K562 (cell line): Measurements from ENCODE around the gene SEC24B. TPM values are rescaled to one million over a fixed set of nuclear protein-coding genes. Genes with fewer than 3 reads are reported as not detected.
A peak's percentile ranks its signal among the peaks of the same experiment; 100 is the strongest.

ENCODE experiments used
- ATAC-seq: fragments of 200-7000 bp; cut with Tn5 transposase; 3 replicates; pipeline ENCODE4 v1.9.1; 2020; ENCODE audit warnings: moderate library complexity
- BruUV-seq: library from RNA; stranded (reverse); fragments of 400-500 nt; replicated peaks from 2 replicates; lab custom pipeline; 2021; lab: Mats Ljungman, UMichigan
- CTCF ChIA-PET: fragments of 300-600 bp; formaldehyde crosslinking; extraction: SDS; loops from one replicate; lab custom pipeline; 2021; ENCODE audit warnings: low intra/inter-chr PET ratio; lab: Yijun Ruan, JAX
- POLR2A ChIA-PET: fragments of 300-600, 350-650 bp; sonication (Branson Sonifier 250); formaldehyde crosslinking; extraction: SDS; loops from one replicate; lab custom pipeline; 2021; ENCODE audit warnings: antibody characterized with exemption, inconsistent platforms; lab: Yijun Ruan, JAX
- DNase-seq, 4 experiments: peaks; one replicate each; pipeline versions ENCODE4 v3.0.0 to v3.0.0-alpha.2; 2011 to 2018; ENCODE audit warnings: low spot score in 3 of 4, mixed read lengths in 3 of 4; ENCODE audit errors: extremely low read depth in 1 of 4
- FAIRE-seq: peaks from 2 replicates; lab custom pipeline; 2011; peaks lifted over from hg19 to GRCh38; lab: Jason Lieb, UNC
- H2AFZ ChIP-seq: 2 replicates; pipeline ENCODE4 v1.6.0; 2011; ENCODE audit warnings: low read depth, low read length, control low read depth, inconsistent platforms
- H3K27ac ChIP-seq: fragments of 200-600 bp; 3 replicates; pipeline ENCODE4 v1.8.0; 2011; ENCODE audit warnings: low read depth, mild to moderate bottlenecking, control low read depth, inconsistent platforms, low read length, moderate library complexity, mixed read lengths; ENCODE audit errors: extremely low read depth
- H3K27me3 ChIP-seq, 2 experiments: fragments of 300-600 bp in 1 of 2; 2 replicates in 1 of 2; 3 replicates in 1 of 2; pipeline versions ENCODE4 v1.6.0 to v1.8.0; 2011; ENCODE audit warnings: inconsistent platforms in 2 of 2, low read length in 2 of 2, mild to moderate bottlenecking in 1 of 2, mixed read lengths in 1 of 2, moderate library complexity in 1 of 2; ENCODE audit not compliant: control insufficient read depth in 2 of 2, insufficient read depth in 2 of 2
- H3K36me3 ChIP-seq: fragments of 300-600 bp; 3 replicates; pipeline ENCODE4 v1.8.0; 2011; ENCODE audit warnings: mild to moderate bottlenecking, low read length, inconsistent platforms; ENCODE audit not compliant: control insufficient read depth, insufficient read depth
- H3K4me1 ChIP-seq, 2 experiments: fragments of 200-600 bp in 1 of 2; replicated peaks in 1 of 2; 2 replicates in 1 of 2; 3 replicates in 1 of 2; pipeline versions ENCODE4 v1.5.1 to v1.8.0; 2011; ENCODE audit warnings: inconsistent platforms in 2 of 2, low read length in 2 of 2, mild to moderate bottlenecking in 1 of 2, mixed read lengths in 1 of 2, moderate library complexity in 1 of 2; ENCODE audit not compliant: control insufficient read depth in 2 of 2, insufficient read depth in 2 of 2
- H3K4me2 ChIP-seq: 2 replicates; pipeline ENCODE4 v1.6.1; 2011; ENCODE audit warnings: low read length, control low read depth, inconsistent platforms, mixed read lengths; ENCODE audit not compliant: insufficient read depth
- H3K4me3 ChIP-seq: fragments of 200-600 bp; sonication (generic), shearing (Covaris generic); 2 replicates; pipeline ENCODE4 v1.5.1; 2016; ENCODE audit warnings: control low read depth, inconsistent platforms
- H3K79me2 ChIP-seq: fragments of 200-600 bp; 3 replicates; pipeline ENCODE4 v1.8.0; 2011; ENCODE audit warnings: low read length, inconsistent platforms; ENCODE audit not compliant: control insufficient read depth, insufficient read depth
- H3K9ac ChIP-seq, 2 experiments: 2 replicates each; pipeline versions ENCODE4 v1.6.0 to v1.6.1; 2011; ENCODE audit warnings: low read depth in 2 of 2, low read length in 2 of 2, control low read depth in 1 of 2, inconsistent platforms in 1 of 2, mild to moderate bottlenecking in 1 of 2, mixed read lengths in 1 of 2; ENCODE audit not compliant: insufficient read depth in 1 of 2
- H3K9me1 ChIP-seq: one replicate; pipeline ENCODE4 v1.6.0; 2011; ENCODE audit warnings: inconsistent platforms, mild to moderate bottlenecking, low read length, moderate library complexity; ENCODE audit not compliant: control insufficient read depth, insufficient read depth
- H3K9me3 ChIP-seq: replicated peaks from 2 replicates; pipeline ENCODE4 v1.5.1; 2011; ENCODE audit warnings: low read depth, low read length, inconsistent platforms; ENCODE audit not compliant: control insufficient read depth, insufficient read depth
- H4K20me1 ChIP-seq: replicated peaks from 2 replicates; pipeline ENCODE4 v1.6.1; 2011; ENCODE audit warnings: low read length, inconsistent platforms, mixed read lengths; ENCODE audit not compliant: control insufficient read depth, insufficient read depth
- BRF1 ChIP-seq: IDR thresholded peaks from 3 replicates; pipeline ENCODE4 v1.6.1; 2011; ENCODE audit warnings: borderline replicate concordance, mild to moderate bottlenecking; ENCODE audit not compliant: insufficient read length; ENCODE audit errors: extremely low read depth
- ESRRA ChIP-seq: fragments of 450-650 bp; IDR thresholded peaks from 2 replicates; pipeline ENCODE4 v1.6.1; 2014; ENCODE audit warnings: low read depth, mild to moderate bottlenecking, moderate library complexity, borderline replicate concordance
- HDAC3 ChIP-seq: fragments of 450-650 bp; IDR thresholded peaks from 2 replicates; pipeline ENCODE4 v1.6.1; 2018; ENCODE audit warnings: borderline replicate concordance, mild to moderate bottlenecking, moderate library complexity; ENCODE audit not compliant: partially characterized antibody
- MAZ ChIP-seq, 2 experiments: fragments of 450-650 bp in 1 of 2; sonication (generic) in 1 of 2; formaldehyde crosslinking; IDR thresholded peaks in 1 of 2; conservative IDR thresholded peaks in 1 of 2; 2 replicates each; pipeline versions ENCODE4 v1.4.0 to v1.5.0; 2020; ENCODE audit warnings: mild to moderate bottlenecking in 1 of 2, missing genetic modification reagents in 1 of 2
- NFIX ChIP-seq: fragments of 250-450 bp; sonication (Bioruptor Pico); IDR thresholded peaks from 2 replicates; pipeline ENCODE4 v1.4.0; 2020; ENCODE audit warnings: low read depth, mild to moderate bottlenecking, moderate library complexity
- RFX7 ChIP-seq: fragments of 250-450 bp; sonication (Bioruptor Pico); IDR thresholded peaks from 2 replicates; pipeline ENCODE4 v1.5.1; 2021; ENCODE audit warnings: mild to moderate bottlenecking
- RUNX1 ChIP-seq: sonication (generic); IDR thresholded peaks from 2 replicates; pipeline ENCODE4 v1.6.1; 2016; ENCODE audit warnings: antibody characterized with exemption, low read depth
- STAT5B ChIP-seq: fragments of 250-450 bp; sonication (Bioruptor Pico); IDR thresholded peaks from 2 replicates; pipeline ENCODE4 v1.8.0; 2021; ENCODE audit warnings: mild to moderate bottlenecking, inconsistent platforms
- ZNF75A ChIP-seq: fragments of 450-650 bp; formaldehyde crosslinking; IDR thresholded peaks from 2 replicates; pipeline ENCODE4 v1.4.0; 2020; ENCODE audit warnings: mild to moderate bottlenecking
- whole genome bisulfite sequencing: fragments of 100-300 bp; shearing (Covaris generic); methylation state at CpG from one replicate; pipeline ENCODE4 v1.1.6; 2016; ENCODE audit warnings: low coverage, mixed read lengths; ENCODE audit not compliant: insufficient coverage; ENCODE audit errors: missing lambda C conversion rate; 5-methylcytosine and 5-hydroxymethylcytosine counted together
- in situ Hi-C: fragments of 300-500 bp; cut with MboI; formaldehyde crosslinking; loops from 4 replicates; pipeline ENCODE4 v1.15.0; 2018; ENCODE audit warnings: inconsistent platforms, mixed read lengths
- intact Hi-C: fragments of 100-400 bp; cut with micrococcal nuclease; formaldehyde crosslinking; loops from 2 replicates; pipeline ENCODE4 v1.14.2; 2022
- polyA plus RNA-seq, 8 experiments: library from polyadenylated mRNA; depleted of rRNA in 4 of 8; stranded (reverse) in 5 of 8; unstranded in 3 of 8; fragments of >200 nt; fragmentation: Nextera tagmentation in 2 of 8; fragmentation: Illumina TruSeq in 1 of 8; extraction: Ambion mirVana in 2 of 8; extraction: Trizol in 1 of 8; gene quantifications; 2 replicates each; pipeline versions ENCODE4 v1.2.1 to v1.2.3, GENCODE V29; 2011 to 2014; ENCODE audit warnings: inconsistent platforms in 1 of 8, missing spikeins in 1 of 8
- total RNA-seq, 7 experiments: library from RNA; depleted of rRNA in 6 of 7; stranded (reverse); fragments of >200 nt in 6 of 7; fragmentation: Illumina TruSeq in 2 of 7; extraction: Trizol in 2 of 7; gene quantifications; 2 replicates each; pipeline versions ENCODE4 v1.2.1 to v1.2.3, GENCODE V29; 2011 to 2021; ENCODE audit warnings: low replicate concordance in 1 of 7
- TF ChIP-seq, protein P1 (sequence below): fragments of 150-350 bp; conservative IDR thresholded peaks from 2 replicates; pipeline ENCODE4 v1.6.1; 2014; ENCODE audit warnings: low read length
- TF ChIP-seq, protein P2 (sequence below): sonication (generic); formaldehyde crosslinking; IDR thresholded peaks from 2 replicates; pipeline ENCODE4 v1.8.1; 2022; ENCODE audit warnings: missing genetic modification reagents
- TF ChIP-seq, protein P3 (sequence below): fragments of 450-650 bp; IDR thresholded peaks from 2 replicates; pipeline ENCODE4 v1.6.1; 2017; ENCODE audit warnings: antibody characterized with exemption
- TF ChIP-seq, protein P4 (sequence below): sonication (generic); formaldehyde crosslinking; IDR thresholded peaks from 2 replicates; pipeline ENCODE4 v1.8.0; 2022; ENCODE audit warnings: mild to moderate bottlenecking, missing genetic modification reagents

The SEC24B gene
- total and polyA plus RNA-seq, 9 of the 15 experiments (the other 6 are each of a cell fraction or from before 2014, with no cell fraction given), result 6.3 to 46.4 (median 17.1) TPM

DNA sequence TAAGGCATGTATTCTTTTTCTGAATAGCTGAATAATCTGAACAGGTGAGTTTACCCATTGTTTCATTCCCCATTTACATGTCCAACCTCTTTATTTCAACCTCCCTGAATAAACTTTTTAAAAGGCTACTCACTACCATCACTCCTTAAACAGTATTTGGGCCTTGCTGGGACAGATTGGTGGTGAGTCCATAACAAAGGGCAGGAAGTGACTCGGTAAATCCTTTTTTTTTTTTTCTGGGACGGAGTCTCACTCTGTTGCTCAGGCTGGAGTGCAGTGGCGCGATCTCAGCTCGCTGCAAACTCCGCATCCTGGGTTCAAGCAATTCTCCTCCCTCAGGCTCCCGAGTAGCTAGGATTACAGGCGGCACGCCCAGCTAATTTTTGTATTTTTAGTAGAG is 23.4 kb upstream of the SEC24B start (continued):
- TF ChIP-seq, protein P1, sequence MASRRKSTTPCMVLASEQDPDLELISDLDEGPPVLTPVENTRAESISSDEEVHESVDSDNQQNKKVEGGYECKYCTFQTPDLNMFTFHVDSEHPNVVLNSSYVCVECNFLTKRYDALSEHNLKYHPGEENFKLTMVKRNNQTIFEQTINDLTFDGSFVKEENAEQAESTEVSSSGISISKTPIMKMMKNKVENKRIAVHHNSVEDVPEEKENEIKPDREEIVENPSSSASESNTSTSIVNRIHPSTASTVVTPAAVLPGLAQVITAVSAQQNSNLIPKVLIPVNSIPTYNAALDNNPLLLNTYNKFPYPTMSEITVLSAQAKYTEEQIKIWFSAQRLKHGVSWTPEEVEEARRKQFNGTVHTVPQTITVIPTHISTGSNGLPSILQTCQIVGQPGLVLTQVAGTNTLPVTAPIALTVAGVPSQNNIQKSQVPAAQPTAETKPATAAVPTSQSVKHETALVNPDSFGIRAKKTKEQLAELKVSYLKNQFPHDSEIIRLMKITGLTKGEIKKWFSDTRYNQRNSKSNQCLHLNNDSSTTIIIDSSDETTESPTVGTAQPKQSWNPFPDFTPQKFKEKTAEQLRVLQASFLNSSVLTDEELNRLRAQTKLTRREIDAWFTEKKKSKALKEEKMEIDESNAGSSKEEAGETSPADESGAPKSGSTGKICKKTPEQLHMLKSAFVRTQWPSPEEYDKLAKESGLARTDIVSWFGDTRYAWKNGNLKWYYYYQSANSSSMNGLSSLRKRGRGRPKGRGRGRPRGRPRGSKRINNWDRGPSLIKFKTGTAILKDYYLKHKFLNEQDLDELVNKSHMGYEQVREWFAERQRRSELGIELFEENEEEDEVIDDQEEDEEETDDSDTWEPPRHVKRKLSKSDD, result no peak
- TF ChIP-seq STAT5B (CRISPR knock-in tag), result no peak

DNA sequence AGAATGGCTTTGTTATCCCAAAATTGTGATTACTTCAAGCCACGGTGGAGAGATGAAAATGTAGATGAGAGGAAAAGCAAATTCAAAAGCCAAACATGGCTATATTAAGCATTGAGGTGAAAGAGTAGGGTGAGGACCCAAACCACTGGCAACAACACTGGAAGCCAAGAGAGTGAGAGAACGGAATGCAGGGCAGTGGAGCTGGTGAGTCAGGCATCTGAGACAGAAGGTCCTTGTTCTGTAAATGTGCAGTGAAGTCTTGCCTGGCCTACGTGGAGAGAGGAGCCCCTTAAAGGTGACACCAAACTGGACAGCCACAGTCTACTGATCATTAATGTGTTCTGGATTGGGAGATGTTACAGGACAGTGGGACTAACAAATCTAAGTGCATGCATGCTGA is 22.8 kb upstream of the SEC24B start:
- Histone ChIP-seq H3K4me1 (no peaks in the 10 kb centered on the region), H3K9me3 (no peaks in the 10 kb centered on the region), H4K20me1 (no peaks in the 10 kb centered on the region), H3K9ac (no peak overlapping the region), H3K79me2 (no peaks in the 10 kb centered on the region), H3K4me2 (no peak overlapping the region), H3K4me3 (no peak overlapping the region), H2AFZ (no peak overlapping the region), H3K27ac (no peak overlapping the region), H3K27me3 (peaks cover 0 to 4% of the 10 kb centered on the region in 2 experiments; a peak in 1 of 5 replicates), H3K36me3 (no peaks in the 10 kb centered on the region), H3K9me1 (no peaks in the 10 kb centered on the region)
- intact Hi-C loops (no loop called here), in situ Hi-C loops (loop anchor here (25.0 kb wide), 1 partner anchor 1102 kb away; no protein-coding TSS in a partner anchor)
- 14% methylated on average over 3 of the region's 3 CpGs for whole genome bisulfite sequencing
- ChIA-PET CTCF (no interaction called here), POLR2A (no interaction called here)
- BruUV-seq, result no TSS peak
- FAIRE-seq (peak; percentile 32), DNase-seq (no peak), ATAC-seq (no peak)
- TF ChIP-seq HDAC3 (no peak), BRF1 (no peak), ZNF75A (CRISPR knock-in tag) (no peak), MAZ (CRISPR knock-in tag; conservative IDR thresholded peaks at IDR 0.05 in 1 of 2, IDR thresholded peaks at IDR 0.05 in 1 of 2) (no peak), NFIX (CRISPR knock-in tag) (no peak), RUNX1 (no peak), ESRRA (no peak), RFX7 (CRISPR knock-in tag) (no peak)
- TF ChIP-seq, protein P2, sequence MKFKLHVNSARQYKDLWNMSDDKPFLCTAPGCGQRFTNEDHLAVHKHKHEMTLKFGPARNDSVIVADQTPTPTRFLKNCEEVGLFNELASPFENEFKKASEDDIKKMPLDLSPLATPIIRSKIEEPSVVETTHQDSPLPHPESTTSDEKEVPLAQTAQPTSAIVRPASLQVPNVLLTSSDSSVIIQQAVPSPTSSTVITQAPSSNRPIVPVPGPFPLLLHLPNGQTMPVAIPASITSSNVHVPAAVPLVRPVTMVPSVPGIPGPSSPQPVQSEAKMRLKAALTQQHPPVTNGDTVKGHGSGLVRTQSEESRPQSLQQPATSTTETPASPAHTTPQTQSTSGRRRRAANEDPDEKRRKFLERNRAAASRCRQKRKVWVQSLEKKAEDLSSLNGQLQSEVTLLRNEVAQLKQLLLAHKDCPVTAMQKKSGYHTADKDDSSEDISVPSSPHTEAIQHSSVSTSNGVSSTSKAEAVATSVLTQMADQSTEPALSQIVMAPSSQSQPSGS, result no peak
- TF ChIP-seq, protein P3, sequence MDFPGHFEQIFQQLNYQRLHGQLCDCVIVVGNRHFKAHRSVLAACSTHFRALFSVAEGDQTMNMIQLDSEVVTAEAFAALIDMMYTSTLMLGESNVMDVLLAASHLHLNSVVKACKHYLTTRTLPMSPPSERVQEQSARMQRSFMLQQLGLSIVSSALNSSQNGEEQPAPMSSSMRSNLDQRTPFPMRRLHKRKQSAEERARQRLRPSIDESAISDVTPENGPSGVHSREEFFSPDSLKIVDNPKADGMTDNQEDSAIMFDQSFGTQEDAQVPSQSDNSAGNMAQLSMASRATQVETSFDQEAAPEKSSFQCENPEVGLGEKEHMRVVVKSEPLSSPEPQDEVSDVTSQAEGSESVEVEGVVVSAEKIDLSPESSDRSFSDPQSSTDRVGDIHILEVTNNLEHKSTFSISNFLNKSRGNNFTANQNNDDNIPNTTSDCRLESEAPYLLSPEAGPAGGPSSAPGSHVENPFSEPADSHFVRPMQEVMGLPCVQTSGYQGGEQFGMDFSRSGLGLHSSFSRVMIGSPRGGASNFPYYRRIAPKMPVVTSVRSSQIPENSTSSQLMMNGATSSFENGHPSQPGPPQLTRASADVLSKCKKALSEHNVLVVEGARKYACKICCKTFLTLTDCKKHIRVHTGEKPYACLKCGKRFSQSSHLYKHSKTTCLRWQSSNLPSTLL, result no peak
- TF ChIP-seq, protein P4, sequence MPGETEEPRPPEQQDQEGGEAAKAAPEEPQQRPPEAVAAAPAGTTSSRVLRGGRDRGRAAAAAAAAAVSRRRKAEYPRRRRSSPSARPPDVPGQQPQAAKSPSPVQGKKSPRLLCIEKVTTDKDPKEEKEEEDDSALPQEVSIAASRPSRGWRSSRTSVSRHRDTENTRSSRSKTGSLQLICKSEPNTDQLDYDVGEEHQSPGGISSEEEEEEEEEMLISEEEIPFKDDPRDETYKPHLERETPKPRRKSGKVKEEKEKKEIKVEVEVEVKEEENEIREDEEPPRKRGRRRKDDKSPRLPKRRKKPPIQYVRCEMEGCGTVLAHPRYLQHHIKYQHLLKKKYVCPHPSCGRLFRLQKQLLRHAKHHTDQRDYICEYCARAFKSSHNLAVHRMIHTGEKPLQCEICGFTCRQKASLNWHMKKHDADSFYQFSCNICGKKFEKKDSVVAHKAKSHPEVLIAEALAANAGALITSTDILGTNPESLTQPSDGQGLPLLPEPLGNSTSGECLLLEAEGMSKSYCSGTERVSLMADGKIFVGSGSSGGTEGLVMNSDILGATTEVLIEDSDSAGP, result no peak
